Tibial nerve (tissue), 4 donors: Measurements from ENCODE around the gene GAS2. TPM values are rescaled to one million over a fixed set of nuclear protein-coding genes. Genes with fewer than 3 reads are reported as not detected.

Source experiments
- DNase-seq, 2 donors: peaks; one replicate each; pipeline ENCODE4 v3.0.0-alpha.2; 2019; ENCODE audit warnings: low spot score in 2 of 2
- H3K27ac ChIP-seq, 4 donors: fragments of 200-600 bp; sonication (generic) in 3 of 4; one replicate each; pipeline ENCODE4 v1.5.1; 2017 to 2019; ENCODE audit warnings: mild to moderate bottlenecking in 1 of 4
- H3K27me3 ChIP-seq, 2 donors: fragments of 200-600 bp; sonication (generic) in 1 of 2; one replicate each; pipeline versions ENCODE4 v1.5.1 to v1.6.0; 2017 to 2019
- H3K36me3 ChIP-seq, 3 donors: fragments of 200-600 bp; sonication (generic); one replicate each; pipeline ENCODE4 v1.5.1; 2018 to 2019
- H3K4me1 ChIP-seq, 4 donors: fragments of 200-600 bp; sonication (generic) in 3 of 4; one replicate each; pipeline ENCODE4 v1.5.1; 2017 to 2019
- H3K4me3 ChIP-seq, 4 donors: fragments of 200-600 bp; sonication (generic) in 3 of 4; one replicate each; pipeline ENCODE4 v1.5.1; 2017 to 2019; ENCODE audit warnings: mild to moderate bottlenecking in 1 of 4, moderate library complexity in 1 of 4
- H3K9me3 ChIP-seq, 4 donors: fragments of 200-600 bp; sonication (generic) in 3 of 4; one replicate each; pipeline ENCODE4 v1.5.1; 2017 to 2019
- CTCF ChIP-seq, 5 experiments: fragments of 200-600 bp in 3 of 5; fragments of 450-650 bp in 2 of 5; sonication (generic) in 3 of 5; IDR thresholded peaks; one replicate each; pipeline ENCODE4 v1.5.1; 2016 to 2019; ENCODE audit warnings: antibody characterized with exemption in 5 of 5, mild to moderate bottlenecking in 3 of 5, moderate library complexity in 2 of 5
- EP300 ChIP-seq, 2 donors: sonication (generic); formaldehyde crosslinking; IDR thresholded peaks; one replicate each; pipeline ENCODE4 v1.6.1; 2017; ENCODE audit warnings: antibody characterized with exemption in 2 of 2, mild to moderate bottlenecking in 1 of 2
- POLR2A ChIP-seq, 2 donors: fragments of 450-650 bp; IDR thresholded peaks; one replicate each; pipeline ENCODE4 v1.6.1; 2017; ENCODE audit warnings: antibody characterized with exemption in 2 of 2, mild to moderate bottlenecking in 2 of 2, moderate library complexity in 2 of 2
- WGBS, 2 donors: methylation state at CpG; one replicate each; pipeline ENCODE4 v1.1.5; 2018; 5-methylcytosine and 5-hydroxymethylcytosine counted together
- total RNA-seq, 4 donors: library from RNA; depleted of rRNA; stranded (reverse); fragments of >200 nt; gene quantifications; one replicate each; pipeline ENCODE4 v1.1.0, GENCODE V29; 2016

Gene GAS2
- total RNA-seq, 4 donors from 2014 or later: 9.3 to 41.5 (median 18.0) TPM

DNA sequence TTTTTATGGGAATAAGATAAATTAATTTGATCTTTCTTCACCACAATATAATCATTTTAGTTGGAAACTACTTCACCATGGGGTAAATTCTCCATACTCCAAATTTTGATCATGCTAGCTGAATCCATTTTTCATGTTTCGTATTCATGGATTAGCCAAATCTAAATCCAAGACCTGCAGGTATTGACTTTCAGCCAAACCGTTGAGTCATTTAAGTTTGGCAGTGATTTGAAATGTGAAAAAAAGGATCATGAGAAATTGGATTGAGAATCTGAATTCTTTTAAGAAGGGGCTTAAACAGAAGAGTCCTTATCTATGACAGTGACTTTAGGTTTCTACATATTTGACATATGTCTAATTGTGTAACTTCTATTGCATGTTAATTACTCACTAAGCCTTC, 5.3 kb downstream of the GAS2 start:
- Histone ChIP-seq H3K27me3 (peaks cover 0 to 3% of the 10 kb centered on the region in 2 donors), H3K4me3 (no peak overlapping the region), H3K9me3 (no peaks in the 10 kb centered on the region), H3K27ac (no peak overlapping the region), H3K36me3 (no peaks in the 10 kb centered on the region), H3K4me1 (peaks cover 0 to 11% (median 0%) of the 10 kb centered on the region in 4 donors)
- 60 to 61% methylated on average over 2 of the region's 2 CpGs for WGBS, 2 donors
- TF ChIP-seq CTCF (IDR thresholded peaks at IDR 0.05): no peak
- no peak for TF ChIP-seq EP300 (IDR thresholded peaks at IDR 0.05)
- no peak for TF ChIP-seq POLR2A (IDR thresholded peaks at IDR 0.05)
- DNase-seq: no peak

DNA sequence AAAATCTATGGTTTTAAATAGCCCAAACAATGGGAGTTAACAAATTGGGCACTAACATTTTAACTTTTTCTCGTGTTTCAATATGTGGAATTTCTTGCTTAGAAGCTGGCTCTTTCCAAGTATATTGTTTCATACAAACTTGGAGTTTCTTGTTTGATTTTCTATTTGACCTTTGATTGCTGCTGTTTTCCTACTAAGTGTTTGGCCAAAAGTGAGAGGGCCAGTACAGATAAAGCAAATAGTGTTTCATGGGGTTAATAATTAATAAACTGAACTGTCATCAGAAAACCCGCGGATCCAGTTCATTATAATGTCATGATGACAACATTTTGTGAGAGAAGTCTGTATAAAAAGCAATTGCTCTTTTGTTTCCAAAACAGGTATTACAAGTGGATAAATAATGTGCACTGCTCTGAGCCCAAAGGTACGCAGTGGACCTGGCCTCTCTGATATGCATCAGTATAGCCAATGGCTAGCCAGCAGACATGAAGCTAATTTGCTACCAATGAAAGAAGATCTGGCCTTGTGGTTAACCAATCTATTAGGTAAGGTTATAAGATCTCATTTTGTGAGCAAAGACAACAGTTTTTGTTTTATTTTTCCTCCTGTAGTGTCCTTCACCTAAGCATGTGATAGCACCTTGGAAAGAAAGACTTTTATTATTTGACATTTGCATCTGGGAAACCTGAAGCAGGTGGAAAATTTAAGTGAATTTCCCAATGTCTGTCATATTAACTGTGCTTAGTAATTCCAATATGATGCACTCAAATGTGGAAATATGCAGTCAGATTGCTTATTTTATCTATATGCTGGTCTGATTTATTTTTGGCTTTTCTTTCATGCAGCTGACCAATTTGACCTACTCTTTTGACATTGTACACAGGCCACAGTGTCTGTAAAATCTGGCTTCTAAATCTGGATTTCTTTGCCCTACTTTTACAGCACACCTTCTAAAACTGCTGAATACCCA, 8.3 kb downstream of the GAS2 start:
- Histone ChIP-seq H3K36me3 (no peaks in the 10 kb centered on the region), H3K27me3 (no peaks in the 10 kb centered on the region), H3K27ac (peak overlapping the region in 1 of 4 donors; percentile 27), H3K9me3 (no peaks in the 10 kb centered on the region), H3K4me3 (no peak overlapping the region), H3K4me1 (peaks cover 0 to 5% (median 0%) of the 10 kb centered on the region in 4 donors)
- no peak for DNase-seq
- TF ChIP-seq CTCF (IDR thresholded peaks at IDR 0.05) (no peak), POLR2A (IDR thresholded peaks at IDR 0.05) (no peak), EP300 (IDR thresholded peaks at IDR 0.05) (no peak)
- WGBS, 2 donors: 51 to 61% methylated on average over 4 of the region's 4 CpGs

GRCh38 chr11:22677153-22677903, 10.9 kb downstream of the GAS2 start:
- 67 to 86% methylated on average over 4 of the region's 4 CpGs for WGBS, 2 donors
- DNase-seq: no peak
- Histone ChIP-seq H3K4me1 (peaks cover 0 to 5% (median 0%) of the 10 kb centered on the region in 4 donors), H3K4me3 (no peak overlapping the region), H3K27ac (no peak overlapping the region), H3K36me3 (no peaks in the 10 kb centered on the region), H3K27me3 (no peaks in the 10 kb centered on the region), H3K9me3 (no peaks in the 10 kb centered on the region)
- TF ChIP-seq EP300 (IDR thresholded peaks at IDR 0.05) (no peak), CTCF (IDR thresholded peaks at IDR 0.05) (no peak), POLR2A (IDR thresholded peaks at IDR 0.05) (no peak)

DNA sequence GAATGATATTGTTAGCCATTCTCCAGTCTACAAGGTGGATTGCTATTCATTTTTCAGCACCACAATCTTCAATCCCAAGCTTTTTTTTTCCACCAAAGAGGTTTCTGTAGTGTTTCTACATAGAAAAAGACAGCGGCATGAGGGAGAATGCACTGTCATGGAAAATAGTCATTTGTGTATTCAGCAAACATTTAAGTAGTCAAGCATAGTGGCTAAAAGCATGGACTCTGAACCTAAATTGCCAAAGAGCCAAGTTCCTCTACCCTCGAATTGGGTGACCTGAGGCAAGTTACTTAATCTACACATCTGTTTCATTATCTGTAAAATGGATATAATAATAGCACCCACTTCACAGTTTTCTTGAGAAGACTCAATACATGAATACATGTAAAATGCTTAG, 14.2 kb downstream of the GAS2 start:
- Histone ChIP-seq H3K27ac (no peak overlapping the region), H3K4me3 (no peak overlapping the region), H3K36me3 (no peaks in the 10 kb centered on the region), H3K27me3 (no peaks in the 10 kb centered on the region), H3K4me1 (peaks cover 0 to 8% (median 0%) of the 10 kb centered on the region in 4 donors), H3K9me3 (no peaks in the 10 kb centered on the region)
- DNase-seq: no peak
- TF ChIP-seq EP300 (IDR thresholded peaks at IDR 0.05) (no peak), CTCF (IDR thresholded peaks at IDR 0.05) (no peak), POLR2A (IDR thresholded peaks at IDR 0.05) (no peak)
- 61% methylated on average over 2 of the region's 2 CpGs for whole genome bisulfite sequencing, 2 donors
